ENCODE results near the gene DNAJB13. TPM values are rescaled to one million over a fixed set of nuclear protein-coding genes. Genes with fewer than 3 reads are reported as not detected.

Gene DNAJB13
- total RNA-seq, 3 donors from 2014 or later (not counting 1 experiment from before 2014, with no cell fraction given) = 0.45 TPM; not detected in 2

GRCh38 chr11:73958521-73959141 is 7.8 kb downstream of the DNAJB13 start:
- ATAC-seq = no peak
- intact Hi-C loops (cut with micrococcal nuclease) = no loop called here
- Mint-ChIP-seq H3K9me3 (no peaks in the 10 kb centered on the region), H3K36me3 (no peaks in the 10 kb centered on the region), H3K4me1 (peaks cover 5% of the 10 kb centered on the region in 2 donors), H3K4me3 (no peak overlapping the region), H3K27ac (no peak overlapping the region), H3K27me3 (ENCODE audit: low read depth in 2 of 2) (peaks cover 17 to 29% of the 10 kb centered on the region in 2 donors)
- H3K36me3 ChIP-seq (ENCODE audit: control insufficient read depth, insufficient read depth, low read length) = no peaks in the 10 kb centered on the region
- H3K27me3 ChIP-seq (ENCODE audit: control insufficient read depth, insufficient read depth, low read length) = no peaks in the 10 kb centered on the region
- no peak for TF ChIP-seq CTCF (IDR thresholded peaks at IDR 0.05)
- H3K4me1 ChIP-seq (ENCODE audit: control insufficient read depth, insufficient read depth, low read length) = no peaks in the 10 kb centered on the region
- H3K27ac ChIP-seq (ENCODE audit: low read length) = no peak overlapping the region
- 91% methylated on average over 18 of the region's 18 CpGs for WGBS (ENCODE audit: insufficient coverage)
- no peak overlapping the region for H3K4me3 ChIP-seq (ENCODE audit: low read length)
- no peak for DNase-seq
- no peaks in the 10 kb centered on the region for H3K9me3 ChIP-seq (ENCODE audit: control insufficient read depth, insufficient read depth, low read length)

- no peak for ATAC-seq
- Mint-ChIP-seq H3K4me1 (peaks cover 10 to 14% of the 10 kb centered on the region in 2 donors), H3K36me3 (no peaks in the 10 kb centered on the region), H3K27me3 (ENCODE audit: low read depth in 2 of 2) (peaks cover 12 to 23% of the 10 kb centered on the region in 2 donors), H3K9me3 (no peaks in the 10 kb centered on the region), H3K4me3 (no peak overlapping the region), H3K27ac (no peak overlapping the region)
- Histone ChIP-seq H3K4me1 (ENCODE audit: control insufficient read depth, insufficient read depth, low read length) (peaks cover 11% of the 10 kb centered on the region), H3K27me3 (ENCODE audit: control insufficient read depth, insufficient read depth, low read length) (no peaks in the 10 kb centered on the region), H3K9me3 (ENCODE audit: control insufficient read depth, insufficient read depth, low read length) (no peaks in the 10 kb centered on the region), H3K36me3 (ENCODE audit: control insufficient read depth, insufficient read depth, low read length) (no peaks in the 10 kb centered on the region), H3K4me3 (ENCODE audit: low read length) (no peak overlapping the region), H3K27ac (ENCODE audit: low read length) (no peak overlapping the region)
- intact Hi-C loops (cut with micrococcal nuclease) = loop anchor here (5.0 kb wide), 2 partner anchors 131 to 486 kb away; no protein-coding TSS in a partner anchor
- WGBS (ENCODE audit: insufficient coverage) = 71% methylated on average over 4 of the region's 4 CpGs
- DNase-seq = no peak
- no peak for TF ChIP-seq CTCF (IDR thresholded peaks at IDR 0.05)
Measured at GRCh38 chr11:73961321-73961720, 10.5 kb downstream of the DNAJB13 start.

GRCh38 chr11:73962101-73962705 is 11.4 kb downstream of the DNAJB13 start:
- Histone ChIP-seq H3K27me3 (ENCODE audit: control insufficient read depth, insufficient read depth, low read length) (no peaks in the 10 kb centered on the region), H3K4me1 (ENCODE audit: control insufficient read depth, insufficient read depth, low read length) (peaks cover 11% of the 10 kb centered on the region), H3K36me3 (ENCODE audit: control insufficient read depth, insufficient read depth, low read length) (no peaks in the 10 kb centered on the region), H3K4me3 (ENCODE audit: low read length) (no peak overlapping the region), H3K27ac (ENCODE audit: low read length) (no peak overlapping the region), H3K9me3 (ENCODE audit: control insufficient read depth, insufficient read depth, low read length) (no peaks in the 10 kb centered on the region)
- Mint-ChIP-seq H3K27me3 (ENCODE audit: low read depth in 2 of 2) (peaks cover 9 to 15% of the 10 kb centered on the region in 2 donors), H3K4me3 (no peak overlapping the region), H3K4me1 (peaks cover 10 to 14% of the 10 kb centered on the region in 2 donors), H3K36me3 (no peaks in the 10 kb centered on the region), H3K9me3 (no peaks in the 10 kb centered on the region), H3K27ac (no peak overlapping the region)
- DNase-seq (no peak), ATAC-seq (no peak)
- intact Hi-C loops (cut with micrococcal nuclease) = loop anchor here (5.0 kb wide), 2 partner anchors 130 to 485 kb away; no protein-coding TSS in a partner anchor
- TF ChIP-seq CTCF (IDR thresholded peaks at IDR 0.05) = no peak
- WGBS (ENCODE audit: insufficient coverage) = 81% methylated on average over 7 of the region's 7 CpGs
